HL-60 (cell line): ENCODE results near the gene HDAC8.
"Not testable (repeated sequence)": the region's sequence is repeated elsewhere in the genome, so short reads cannot be mapped to it uniquely, and the experiment has no call there.

ENCODE experiments used
- CTCF ChIP-seq: IDR thresholded peaks from one replicate; pipeline ENCODE4 v1.5.1; 2011; ENCODE audit warnings: low read length, control low read depth, inconsistent platforms; ENCODE audit not compliant: insufficient read depth
- POLR2AphosphoS5 ChIP-seq: IDR thresholded peaks from 2 replicates; pipeline ENCODE4 v1.6.1; 2012; ENCODE audit warnings: low read depth
- REST ChIP-seq: IDR thresholded peaks from 2 replicates; pipeline ENCODE4 v1.6.1; 2012; ENCODE audit warnings: low read depth; ENCODE audit not compliant: insufficient replicate concordance

- not testable (repeated sequence) for TF ChIP-seq CTCF, REST, POLR2AphosphoS5
These were observed 20.2 kb downstream of the HDAC8 start for GRCh38 chrX:72552443-72552842.
